Mesendoderm (in vitro differentiated cells): ENCODE results near the gene GTF2H4.
A peak's percentile ranks its signal among the peaks of the same experiment; 100 is the strongest.

Experiments used
- DNase-seq: peaks from one replicate; pipeline ENCODE4 v3.0.0; 2013
- H2AK5ac ChIP-seq: 2 replicates; pipeline ENCODE4 v1.6.1; 2013; ENCODE audit warnings: low read length, inconsistent platforms
- H2BK120ac ChIP-seq: 2 replicates; pipeline ENCODE4 v1.6.1; 2013; ENCODE audit warnings: low read depth, mild to moderate bottlenecking, low read length, moderate library complexity, mixed read lengths
- H2BK15ac ChIP-seq: replicated peaks from 2 replicates; pipeline ENCODE4 v1.6.1; 2013; ENCODE audit warnings: low read depth, mild to moderate bottlenecking, moderate library complexity
- H2BK5ac ChIP-seq: 2 replicates; pipeline ENCODE4 v1.6.1; 2013; ENCODE audit warnings: low read length, inconsistent platforms
- H3K18ac ChIP-seq: 2 replicates; pipeline ENCODE4 v1.6.1; 2013; ENCODE audit warnings: mild to moderate bottlenecking, low read length, mixed read lengths
- H3K23ac ChIP-seq: one replicate; pipeline ENCODE4 v1.6.1; 2013; ENCODE audit warnings: low read length
- H3K27ac ChIP-seq: 2 replicates; pipeline ENCODE4 v1.5.1; 2013; ENCODE audit warnings: low read depth, mild to moderate bottlenecking, inconsistent platforms, low read length, moderate library complexity
- H3K27me3 ChIP-seq: 2 replicates; pipeline ENCODE4 v1.6.1; 2013; ENCODE audit warnings: low read length, control low read depth, mild to moderate bottlenecking, inconsistent platforms; ENCODE audit not compliant: insufficient read depth, poor library complexity
- H3K36me3 ChIP-seq: 2 replicates; pipeline ENCODE4 v1.6.1; 2013; ENCODE audit warnings: low read length, inconsistent platforms; ENCODE audit not compliant: control insufficient read depth, insufficient read depth
- H3K4ac ChIP-seq: one replicate; pipeline ENCODE4 v1.6.1; 2013; ENCODE audit warnings: low read depth, mild to moderate bottlenecking, low read length, moderate library complexity
- H3K4me1 ChIP-seq: 2 replicates; pipeline ENCODE4 v1.6.1; 2013; ENCODE audit warnings: low read depth, low read length, inconsistent platforms; ENCODE audit not compliant: control insufficient read depth
- H3K4me2 ChIP-seq: 2 replicates; pipeline ENCODE4 v1.6.1; 2013; ENCODE audit warnings: low read length
- H3K4me3 ChIP-seq: 2 replicates; pipeline ENCODE4 v1.5.1; 2013; ENCODE audit warnings: mild to moderate bottlenecking, low read length
- H3K56ac ChIP-seq: one replicate; pipeline ENCODE4 v1.6.1; 2013; ENCODE audit warnings: low read length
- H3K79me1 ChIP-seq: 2 replicates; pipeline ENCODE4 v1.6.1; 2013; ENCODE audit warnings: low read length, inconsistent platforms
- H3K79me2 ChIP-seq: 2 replicates; pipeline ENCODE4 v1.6.1; 2013; ENCODE audit warnings: mild to moderate bottlenecking, low read length; ENCODE audit not compliant: control insufficient read depth, insufficient read depth
- H3K9ac ChIP-seq: 2 replicates; pipeline ENCODE4 v1.6.1; 2013; ENCODE audit warnings: low read length, inconsistent platforms
- H4K5ac ChIP-seq: one replicate; pipeline ENCODE4 v1.6.1; 2013; ENCODE audit warnings: low read length
- H4K8ac ChIP-seq: one replicate; pipeline ENCODE4 v1.6.1; 2013; ENCODE audit warnings: low read depth, mild to moderate bottlenecking, control low read depth, low read length, moderate library complexity
- WGBS: extraction: QIAGEN DNeasy Blood & Tissue Kit; methylation state at CpG from one replicate; pipeline ENCODE4 v1.1.7; 2013; ENCODE audit warnings: low lambda C conversion rate, missing lambda C conversion rate; ENCODE audit not compliant: insufficient coverage; ENCODE audit errors: extremely low coverage; 5-methylcytosine and 5-hydroxymethylcytosine counted together

GTF2H4 gene

GRCh38 chr6:30891816-30892538 lies 16.0 kb upstream of the GTF2H4 start:
- Histone ChIP-seq H3K27me3 (no peaks in the 10 kb centered on the region), H3K79me2 (peaks cover 24% of the 10 kb centered on the region), H3K27ac (no peak overlapping the region)

DNA sequence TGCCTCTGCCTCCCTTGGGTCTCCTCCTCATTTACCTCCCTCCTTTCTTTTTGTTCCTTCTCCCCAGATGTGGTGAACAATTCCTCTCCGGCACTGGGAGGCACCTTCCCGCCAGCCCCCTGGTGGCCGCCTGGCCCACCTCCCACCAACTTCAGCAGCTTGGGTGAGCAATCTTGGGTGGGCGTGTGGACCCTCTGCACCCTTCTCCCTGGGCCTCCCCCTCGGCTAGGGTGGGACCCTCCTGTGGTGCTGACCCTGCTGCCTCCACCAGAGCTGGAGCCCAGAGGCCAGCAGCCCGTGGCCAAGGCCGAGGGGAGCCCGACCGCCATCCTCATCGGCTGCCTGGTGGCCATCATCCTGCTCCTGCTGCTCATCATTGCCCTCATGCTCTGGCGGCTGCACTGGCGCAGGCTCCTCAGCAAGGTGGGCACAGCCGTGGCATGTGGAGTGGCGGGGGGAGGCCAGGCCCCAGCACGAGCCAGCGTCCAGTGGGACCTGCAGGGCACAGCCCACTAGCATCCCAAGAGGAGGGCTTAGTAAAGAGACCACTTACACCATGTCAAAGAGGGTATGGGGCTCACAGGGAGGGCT lies 14.9 kb upstream of the GTF2H4 start:
- Histone ChIP-seq H3K79me2 (peaks cover 18% of the 10 kb centered on the region), H3K4me3 (no peak overlapping the region), H3K79me1 (peaks cover 14% of the 10 kb centered on the region), H2BK120ac (no peak overlapping the region), H3K9ac (no peak overlapping the region), H3K27me3 (no peaks in the 10 kb centered on the region), H2AK5ac (no peak overlapping the region), H3K23ac (no peak overlapping the region), H3K18ac (no peak overlapping the region), H2BK5ac (no peak overlapping the region), H4K8ac (no peak overlapping the region), H3K4me1 (no peaks in the 10 kb centered on the region), H3K27ac (no peak overlapping the region), H3K4me2 (no peak overlapping the region), H3K36me3 (peaks cover 17% of the 10 kb centered on the region), H2BK15ac (no peak overlapping the region), H3K56ac (no peak overlapping the region), H3K4ac (no peak overlapping the region), H4K5ac (no peak overlapping the region)
- DNase-seq = no peak
- WGBS = no CpG with 5 or more reads among the region's 16 CpGs

More at GRCh38 chr6:30891816-30892538, 16.0 kb upstream of the GTF2H4 start:
- Histone ChIP-seq H3K23ac (no peak overlapping the region), H4K8ac (no peak overlapping the region), H2BK120ac (no peak overlapping the region), H3K18ac (no peak overlapping the region), H4K5ac (no peak overlapping the region), H2AK5ac (no peak overlapping the region), H3K4me2 (no peak overlapping the region), H3K4me1 (no peaks in the 10 kb centered on the region), H3K9ac (no peak overlapping the region), H3K4ac (no peak overlapping the region), H3K36me3 (peaks cover 17% of the 10 kb centered on the region), H3K56ac (no peak overlapping the region), H2BK15ac (no peak overlapping the region), H2BK5ac (no peak overlapping the region), H3K4me3 (no peak overlapping the region), H3K79me1 (peaks cover 14% of the 10 kb centered on the region)
- no CpG with 5 or more reads among the region's 21 CpGs for WGBS
- no peak for DNase-seq

DNA sequence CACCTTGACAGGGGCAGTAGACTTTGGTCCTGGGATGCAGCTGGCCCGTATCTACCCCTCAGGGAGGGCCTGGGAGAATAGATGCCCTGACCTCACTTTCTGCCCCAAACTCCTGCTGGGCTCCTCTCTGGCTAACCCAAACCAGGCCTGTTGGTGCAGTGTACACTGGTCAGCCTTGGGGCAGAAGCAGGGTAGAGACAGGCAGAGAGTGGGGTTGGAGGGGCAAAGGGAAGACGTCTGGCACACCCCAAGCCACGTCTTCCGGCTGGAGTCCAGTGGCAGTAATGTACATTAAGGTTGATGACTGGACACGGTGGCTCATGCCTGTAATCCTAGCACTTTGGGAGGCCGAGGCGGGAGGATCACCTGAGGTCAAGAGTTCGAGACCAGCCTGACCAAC lies 14.3 kb upstream of the GTF2H4 start:
- Histone ChIP-seq H2BK15ac (no peak overlapping the region), H2AK5ac (no peak overlapping the region), H3K27me3 (no peaks in the 10 kb centered on the region), H3K27ac (no peak overlapping the region), H3K18ac (no peak overlapping the region), H3K4me2 (no peak overlapping the region), H2BK120ac (no peak overlapping the region), H3K36me3 (peaks cover 17% of the 10 kb centered on the region), H3K79me1 (peaks cover 11% of the 10 kb centered on the region), H3K79me2 (peaks cover 13% of the 10 kb centered on the region), H4K5ac (no peak overlapping the region), H3K4me1 (no peaks in the 10 kb centered on the region), H2BK5ac (no peak overlapping the region), H4K8ac (no peak overlapping the region), H3K56ac (no peak overlapping the region), H3K4me3 (no peak overlapping the region), H3K23ac (no peak overlapping the region), H3K4ac (no peak overlapping the region), H3K9ac (no peak overlapping the region)
- DNase-seq = no peak
- WGBS = no CpG with 5 or more reads among the region's 8 CpGs

DNA sequence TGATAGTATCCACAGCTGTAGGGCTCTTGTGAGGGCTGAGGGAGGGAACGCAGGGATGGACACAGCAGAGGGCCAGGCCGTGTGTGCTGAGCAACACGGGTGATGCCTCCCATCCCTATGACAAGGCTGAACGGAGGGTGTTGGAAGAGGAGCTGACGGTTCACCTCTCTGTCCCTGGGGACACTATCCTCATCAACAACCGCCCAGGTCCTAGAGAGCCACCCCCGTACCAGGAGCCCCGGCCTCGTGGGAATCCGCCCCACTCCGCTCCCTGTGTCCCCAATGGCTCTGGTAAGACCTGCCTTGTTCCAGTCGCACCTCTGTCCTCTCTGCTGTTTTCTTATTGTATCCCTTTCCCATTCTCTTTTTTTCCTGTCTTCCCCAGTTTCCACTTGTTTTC lies 13.6 kb upstream of the GTF2H4 start:
- H3K79me1 ChIP-seq = peaks cover 9% of the 10 kb centered on the region
- no peak overlapping the region for H3K18ac ChIP-seq
- H3K56ac ChIP-seq = no peak overlapping the region
- no peak overlapping the region for H3K4me3 ChIP-seq
- WGBS = no CpG with 5 or more reads among the region's 12 CpGs
- no peak overlapping the region for H2BK15ac ChIP-seq
- no peak for DNase-seq
- no peak overlapping the region for H2AK5ac ChIP-seq
- H3K4me2 ChIP-seq = no peak overlapping the region
- no peaks in the 10 kb centered on the region for H3K27me3 ChIP-seq
- peaks cover 21% of the 10 kb centered on the region for H3K36me3 ChIP-seq
- no peak overlapping the region for H2BK5ac ChIP-seq
- H3K9ac ChIP-seq = no peak overlapping the region
- no peak overlapping the region for H3K4ac ChIP-seq
- no peak overlapping the region for H4K8ac ChIP-seq
- no peaks in the 10 kb centered on the region for H3K4me1 ChIP-seq
- no peak overlapping the region for H4K5ac ChIP-seq
- no peak overlapping the region for H3K23ac ChIP-seq
- H2BK120ac ChIP-seq = no peak overlapping the region
- H3K79me2 ChIP-seq = peaks cover 7% of the 10 kb centered on the region
- peak overlapping the region; percentile 40 for H3K27ac ChIP-seq

DNA sequence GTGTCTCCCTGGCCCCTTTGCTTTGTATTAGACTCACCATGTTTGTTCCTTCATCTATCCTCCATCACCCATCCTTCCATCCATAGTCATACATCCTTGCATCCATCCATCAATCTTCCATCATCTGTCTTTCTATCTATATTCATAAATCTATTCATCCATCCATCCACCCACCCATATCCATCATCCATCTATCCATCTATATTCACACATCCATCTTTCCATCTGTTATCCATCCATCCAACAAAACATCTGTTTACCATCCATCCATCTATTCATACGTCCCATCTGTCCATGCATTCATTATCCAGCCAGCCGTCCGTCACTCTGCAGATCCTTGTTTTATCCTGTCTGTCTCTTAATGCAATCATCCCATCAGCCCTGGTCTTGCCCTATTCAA lies 13.1 kb upstream of the GTF2H4 start:
- H3K4me2 ChIP-seq = no peak overlapping the region
- no peaks in the 10 kb centered on the region for H3K27me3 ChIP-seq
- H3K79me1 ChIP-seq = peaks cover 5% of the 10 kb centered on the region
- 100% methylated on average over 1 of the region's 3 CpGs for WGBS
- no peak overlapping the region for H4K8ac ChIP-seq
- no peaks in the 10 kb centered on the region for H3K4me1 ChIP-seq
- H3K79me2 ChIP-seq = peaks cover 3% of the 10 kb centered on the region
- no peak overlapping the region for H3K4ac ChIP-seq
- H3K18ac ChIP-seq = no peak overlapping the region
- H2BK15ac ChIP-seq = no peak overlapping the region
- DNase-seq = no peak
- peaks cover 19% of the 10 kb centered on the region for H3K36me3 ChIP-seq
- H2AK5ac ChIP-seq = no peak overlapping the region
- H4K5ac ChIP-seq = no peak overlapping the region
- no peak overlapping the region for H3K23ac ChIP-seq
- H2BK5ac ChIP-seq = no peak overlapping the region
- H3K4me3 ChIP-seq = no peak overlapping the region
- no peak overlapping the region for H3K56ac ChIP-seq
- no peak overlapping the region for H2BK120ac ChIP-seq
- no peak overlapping the region for H3K27ac ChIP-seq
- H3K9ac ChIP-seq = no peak overlapping the region
